HG03571 (cell line): ENCODE data around the gene LY9.

Experiments used
- ATAC-seq: cut with Tn5 transposase; IDR thresholded peaks from one replicate; pipeline ENCODE4 v1.9.1; 2021; ENCODE audit not compliant: unreplicated experiment

Gene LY9

DNA sequence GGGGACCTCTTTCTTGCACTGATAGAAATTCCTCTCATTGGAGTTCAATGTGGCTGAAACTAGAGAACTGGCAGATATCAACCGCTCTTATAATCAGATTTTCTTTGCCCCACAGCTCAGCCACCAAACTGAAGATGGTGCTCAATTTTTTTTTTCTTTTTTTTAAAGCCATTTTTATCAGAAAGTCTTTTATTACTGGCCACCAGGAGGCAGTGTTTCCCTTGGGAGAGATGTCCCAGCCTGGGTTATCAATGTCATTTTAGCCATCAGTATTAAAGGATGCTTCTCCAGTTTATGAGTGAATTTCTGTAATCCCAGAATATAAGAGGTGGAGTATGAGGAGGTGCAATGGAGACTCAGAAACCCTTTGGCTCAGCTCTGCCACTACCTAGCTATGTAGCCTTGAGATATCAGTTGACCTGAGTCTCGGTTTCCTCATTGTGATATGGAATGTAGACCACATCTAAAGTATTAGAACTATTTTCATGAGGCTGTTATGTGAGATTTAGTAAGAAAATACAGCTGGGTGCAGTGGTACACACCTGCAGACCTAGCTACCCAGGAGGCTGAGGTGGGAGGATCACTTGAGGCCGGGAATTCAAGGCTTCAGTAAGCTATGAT lies 39.1 kb downstream of the LY9 start:
- no peak for ATAC-seq

DNA sequence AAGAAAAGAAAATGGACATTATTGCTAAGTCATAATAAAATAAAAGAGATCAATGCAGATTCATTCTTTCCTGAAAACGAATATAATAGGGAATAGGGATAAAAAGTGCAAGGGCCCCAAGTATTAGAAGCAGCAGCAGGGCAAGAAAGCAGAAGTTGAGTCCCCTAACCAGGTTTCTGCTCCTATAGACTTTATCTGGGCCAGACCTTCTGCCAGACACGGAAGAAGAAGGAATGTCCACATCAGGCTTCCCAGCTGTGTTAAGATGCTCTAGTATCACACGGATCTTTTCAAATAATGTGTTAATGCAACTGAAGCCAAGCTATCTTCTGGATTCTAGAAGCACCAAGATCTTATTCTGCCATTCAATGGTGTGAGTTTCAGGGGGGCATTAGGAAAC lies 39.8 kb downstream of the LY9 start:
- no peak for ATAC-seq

DNA sequence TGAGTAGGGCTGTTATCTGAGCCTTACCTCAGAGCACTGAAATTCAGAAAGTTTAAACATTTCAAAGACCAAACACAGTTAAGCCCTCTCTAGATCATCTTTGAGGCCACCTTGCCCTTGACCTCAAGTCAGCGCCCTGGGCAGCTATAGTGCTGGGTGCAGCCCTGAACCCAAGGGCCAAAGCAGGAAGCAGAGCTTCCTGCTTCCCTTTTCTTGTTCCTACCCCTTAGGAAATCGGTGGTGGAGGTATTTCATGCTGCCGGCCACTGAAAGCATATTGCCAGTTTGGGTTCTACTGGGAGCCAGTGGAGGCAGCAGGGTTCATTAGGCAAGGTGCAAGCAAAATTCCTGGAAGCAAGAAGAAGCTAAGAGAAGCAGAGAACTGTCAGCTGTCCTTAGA lies 40.6 kb downstream of the LY9 start:
- no peak for ATAC-seq

DNA sequence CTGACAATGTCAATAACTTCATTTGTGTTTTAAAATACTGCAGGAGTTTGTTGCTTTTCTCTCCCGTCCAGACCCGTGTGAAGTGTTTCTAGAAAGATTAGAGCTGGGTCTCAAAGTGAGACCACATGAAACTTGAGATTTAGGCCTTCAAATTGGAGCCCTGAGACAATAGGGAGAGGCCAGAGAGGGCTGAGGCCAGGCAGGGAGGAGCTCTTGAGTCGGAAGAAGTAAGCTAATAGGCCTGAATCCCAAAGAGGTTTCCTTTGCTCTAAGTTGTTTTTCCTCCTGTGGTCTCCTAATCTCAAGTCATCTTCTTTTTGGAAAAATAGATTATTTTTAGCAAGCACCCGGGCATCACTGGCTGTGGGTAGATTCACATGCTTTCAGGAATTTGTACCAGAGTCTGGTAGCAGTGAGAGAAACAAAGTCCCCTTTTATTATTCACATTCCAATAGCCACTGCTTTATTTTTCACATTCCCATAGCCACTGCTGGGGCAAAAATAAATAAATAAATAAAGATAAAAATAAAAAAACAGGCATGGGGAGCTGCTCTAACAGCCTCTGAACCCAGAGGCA lies 41.1 kb downstream of the LY9 start:
- no peak for ATAC-seq

DNA sequence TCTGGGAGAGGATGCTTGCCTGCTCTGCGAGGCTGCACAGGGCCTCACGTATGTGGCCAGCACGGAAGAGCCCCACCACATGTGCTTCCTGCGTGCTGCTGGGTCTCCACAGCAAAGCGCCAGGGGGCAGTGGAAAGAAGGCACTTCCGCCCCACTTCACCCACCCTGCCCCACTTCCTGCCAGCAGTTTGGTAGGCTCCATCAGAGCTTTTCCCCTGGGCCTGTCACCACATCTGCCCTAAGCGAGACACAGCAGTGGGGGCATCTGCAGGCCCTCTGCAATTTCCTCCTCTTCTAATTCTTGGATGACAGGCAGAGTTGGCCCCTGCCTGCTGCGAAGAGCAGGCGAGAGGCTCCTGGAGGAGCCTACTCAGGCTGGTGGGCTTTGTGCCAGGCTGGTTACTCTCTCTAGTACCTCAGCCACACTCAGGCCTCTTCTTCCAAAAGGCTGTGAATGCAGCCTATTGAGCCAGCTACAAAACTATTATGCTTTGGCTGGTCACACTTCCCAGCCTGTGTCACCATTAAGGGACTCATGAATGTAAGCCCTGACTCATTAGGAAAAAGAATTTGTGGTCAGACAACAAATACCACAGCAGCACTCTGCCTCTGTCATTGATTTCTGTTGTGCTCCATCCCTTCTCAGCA lies 41.7 kb downstream of the LY9 start:
- ATAC-seq: peak; percentile 85

DNA sequence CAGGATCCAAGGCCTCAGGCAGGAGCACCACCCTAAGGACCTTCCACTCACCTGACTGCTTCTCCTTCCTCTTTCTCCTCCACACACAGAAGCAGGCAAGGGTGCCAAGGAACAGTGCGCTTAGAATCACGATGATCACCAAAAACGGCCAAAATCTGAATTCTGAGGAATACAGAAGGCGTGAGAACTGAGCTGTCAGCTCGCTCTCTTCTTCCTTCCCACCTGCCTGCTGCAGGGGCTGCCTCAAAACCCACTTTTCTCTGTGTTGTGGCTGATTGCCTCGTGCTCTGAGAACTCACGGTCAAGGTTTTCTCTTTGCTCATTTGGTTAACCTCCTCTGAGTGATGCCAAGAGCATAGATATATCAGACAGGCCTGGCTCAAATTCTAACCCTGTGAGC lies 42.9 kb downstream of the LY9 start:
- no peak for ATAC-seq

DNA sequence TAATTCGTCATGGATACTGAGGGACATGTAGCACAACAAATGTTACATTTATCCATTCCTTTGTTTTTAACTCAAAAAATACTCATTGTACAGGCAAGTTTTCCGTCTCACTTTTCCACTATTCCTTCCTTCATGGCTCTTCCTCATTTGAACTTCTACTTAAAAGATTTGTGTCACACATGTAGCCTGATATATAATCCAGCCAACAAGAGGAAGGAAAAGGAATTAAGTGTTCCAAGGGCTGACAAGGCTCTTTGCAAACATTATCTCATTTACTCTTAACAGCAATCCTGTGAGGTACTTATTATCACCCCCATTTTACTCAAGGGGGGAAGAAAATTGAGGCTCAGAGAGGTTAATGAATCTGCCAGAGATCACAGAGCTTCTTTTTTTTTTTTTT lies 43.8 kb downstream of the LY9 start:
- no peak for ATAC-seq

DNA sequence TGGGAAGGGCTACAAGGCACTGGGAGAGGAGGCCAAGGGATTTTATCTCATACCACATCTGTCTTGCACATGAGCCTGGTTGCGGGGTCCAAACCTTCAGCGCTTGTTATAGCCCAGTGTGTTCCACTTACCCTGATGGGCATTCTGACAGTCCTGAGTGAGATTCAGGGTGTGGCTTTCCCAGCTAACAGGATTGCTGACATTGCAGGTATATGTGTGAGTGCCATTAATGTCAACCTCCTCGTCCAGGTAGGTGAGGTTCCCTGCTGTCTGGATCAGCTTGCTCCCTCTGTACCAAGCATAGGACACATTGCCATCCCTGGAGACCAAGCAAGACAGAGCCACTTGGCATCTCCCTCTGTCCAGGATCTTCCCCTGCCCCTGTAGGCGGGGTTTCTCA lies 45.1 kb downstream of the LY9 start:
- no peak for ATAC-seq

DNA sequence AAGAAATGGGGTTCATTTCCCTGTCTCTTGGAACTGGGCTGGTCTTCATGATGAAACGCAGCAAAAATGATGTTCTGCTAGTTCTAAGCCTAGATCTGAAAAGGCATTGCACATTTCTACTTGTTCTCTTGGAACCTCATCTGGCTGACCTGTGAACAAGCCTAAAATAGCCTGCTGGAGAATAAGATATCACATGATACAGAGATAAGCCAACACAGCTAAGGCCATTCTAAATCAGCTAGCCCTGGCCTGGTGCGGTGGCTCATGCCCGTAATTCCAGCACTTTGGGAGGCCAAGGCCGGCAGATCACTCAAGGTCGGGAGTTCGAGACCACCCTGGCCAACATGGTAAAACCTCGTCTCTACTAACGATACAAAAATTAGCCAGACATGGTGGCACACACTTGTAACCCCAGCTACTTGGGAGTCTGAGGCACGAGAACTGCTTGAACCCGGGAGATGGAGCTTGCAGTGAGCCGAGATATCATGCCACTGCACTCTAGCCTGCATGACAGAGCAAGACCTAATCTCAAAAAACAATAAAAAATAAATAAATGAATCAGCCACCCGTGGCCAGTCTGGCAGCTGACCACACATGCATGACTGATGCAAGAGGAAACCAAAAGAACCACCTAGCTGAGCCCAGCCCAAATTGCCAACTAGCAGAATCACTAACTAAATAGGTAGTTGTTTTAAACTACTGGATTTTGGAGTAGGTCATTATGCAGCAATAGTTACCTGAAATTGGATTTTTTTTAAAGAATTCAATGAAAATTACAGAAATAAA lies 48.7 kb downstream of the LY9 start:
- ATAC-seq: no peak

DNA sequence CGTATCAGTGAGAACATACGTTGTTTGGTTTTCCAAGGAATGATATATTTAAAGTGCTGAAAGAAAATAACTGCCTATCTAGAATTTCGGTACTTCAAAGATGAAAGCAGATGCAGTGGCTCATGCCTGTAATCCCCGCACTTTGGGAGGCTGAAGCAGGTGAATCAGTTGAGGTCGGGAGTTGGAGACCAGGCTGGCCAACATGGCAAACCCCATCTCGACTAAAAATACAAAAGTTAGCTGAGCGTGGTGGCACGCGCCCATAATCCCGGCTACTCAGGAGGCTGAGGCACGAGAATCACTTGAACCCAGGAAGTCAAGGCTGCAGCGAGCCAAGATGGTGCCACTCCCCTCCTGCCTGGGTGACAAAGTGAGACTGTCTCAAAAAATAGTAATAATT lies 50.3 kb downstream of the LY9 start:
- ATAC-seq: no peak

DNA sequence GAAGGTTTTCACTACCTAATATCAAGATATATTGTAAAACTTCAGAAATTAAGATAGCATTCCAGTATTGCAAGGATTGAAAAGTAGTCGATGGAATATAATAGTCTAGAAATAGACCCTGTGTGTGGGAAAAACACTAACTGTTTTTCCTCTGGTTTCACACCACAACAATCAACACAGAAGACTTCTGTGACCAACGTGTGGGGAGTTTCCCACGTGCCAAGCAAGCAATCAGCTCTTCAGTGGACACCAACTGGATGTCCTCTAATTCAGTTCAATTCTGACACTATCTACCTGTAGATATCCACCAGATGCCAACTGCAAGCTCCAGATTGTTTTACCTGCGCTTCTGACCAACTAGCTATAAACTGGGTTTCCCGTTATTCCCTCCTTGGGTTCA lies 54.6 kb downstream of the LY9 start:
- ATAC-seq: no peak

DNA sequence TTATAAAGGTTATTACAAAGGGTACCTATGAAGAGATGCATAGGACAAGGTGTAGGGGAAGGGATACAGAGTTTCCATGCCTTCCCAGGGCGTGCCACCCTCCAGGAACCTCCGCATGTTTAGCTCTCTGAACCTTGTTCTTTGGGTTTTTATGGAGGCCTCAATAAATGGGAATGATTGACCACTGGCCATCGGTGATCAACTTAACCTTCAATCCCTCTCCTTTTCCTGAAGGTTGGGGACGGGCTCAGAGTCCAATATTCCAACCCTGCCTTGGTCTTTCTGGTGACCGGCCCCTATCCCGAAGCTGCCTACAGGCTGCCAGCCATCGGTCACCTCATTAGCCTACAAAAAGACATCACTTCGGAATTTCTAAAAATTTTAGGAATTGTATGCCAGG lies 55.0 kb downstream of the LY9 start:
- ATAC-seq: no peak

DNA sequence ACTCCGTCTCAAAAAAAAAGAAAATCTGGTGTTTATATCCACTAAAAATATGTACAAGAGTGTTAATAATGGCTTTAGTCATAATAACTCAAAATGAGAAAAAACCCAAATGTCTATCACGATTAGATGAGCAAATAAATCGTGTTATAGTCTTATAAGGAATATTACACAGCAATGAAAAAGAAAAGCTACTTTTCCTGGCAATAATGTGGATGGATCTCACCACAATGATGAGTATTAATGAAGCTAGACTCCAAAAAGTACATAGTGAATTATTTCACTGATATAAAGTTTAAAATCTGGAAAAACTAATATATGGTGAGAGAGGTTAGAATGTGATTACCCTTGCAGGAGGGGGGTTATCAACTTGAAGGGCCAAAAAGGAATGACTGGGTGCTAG lies 57.0 kb downstream of the LY9 start:
- no peak for ATAC-seq

DNA sequence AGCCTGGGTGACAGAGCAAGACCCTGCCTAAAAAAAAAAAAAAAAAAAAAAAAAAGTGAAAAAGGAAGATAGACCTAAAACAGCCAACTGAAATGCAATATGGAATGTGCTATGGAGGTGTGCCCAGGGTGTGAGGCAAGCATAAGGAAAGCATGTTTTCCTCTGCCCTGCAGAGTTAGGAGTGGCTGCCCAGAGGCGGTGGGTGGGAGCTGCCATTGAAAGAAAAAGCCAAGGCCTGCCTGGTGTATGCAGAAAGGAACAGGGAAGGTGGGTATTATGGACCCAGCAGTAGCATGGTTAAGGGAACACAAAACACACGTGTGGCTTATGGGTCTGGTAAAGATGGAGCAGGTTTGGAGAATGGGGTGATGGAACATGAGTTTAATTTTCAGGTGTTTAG lies 57.8 kb downstream of the LY9 start:
- no peak for ATAC-seq

DNA sequence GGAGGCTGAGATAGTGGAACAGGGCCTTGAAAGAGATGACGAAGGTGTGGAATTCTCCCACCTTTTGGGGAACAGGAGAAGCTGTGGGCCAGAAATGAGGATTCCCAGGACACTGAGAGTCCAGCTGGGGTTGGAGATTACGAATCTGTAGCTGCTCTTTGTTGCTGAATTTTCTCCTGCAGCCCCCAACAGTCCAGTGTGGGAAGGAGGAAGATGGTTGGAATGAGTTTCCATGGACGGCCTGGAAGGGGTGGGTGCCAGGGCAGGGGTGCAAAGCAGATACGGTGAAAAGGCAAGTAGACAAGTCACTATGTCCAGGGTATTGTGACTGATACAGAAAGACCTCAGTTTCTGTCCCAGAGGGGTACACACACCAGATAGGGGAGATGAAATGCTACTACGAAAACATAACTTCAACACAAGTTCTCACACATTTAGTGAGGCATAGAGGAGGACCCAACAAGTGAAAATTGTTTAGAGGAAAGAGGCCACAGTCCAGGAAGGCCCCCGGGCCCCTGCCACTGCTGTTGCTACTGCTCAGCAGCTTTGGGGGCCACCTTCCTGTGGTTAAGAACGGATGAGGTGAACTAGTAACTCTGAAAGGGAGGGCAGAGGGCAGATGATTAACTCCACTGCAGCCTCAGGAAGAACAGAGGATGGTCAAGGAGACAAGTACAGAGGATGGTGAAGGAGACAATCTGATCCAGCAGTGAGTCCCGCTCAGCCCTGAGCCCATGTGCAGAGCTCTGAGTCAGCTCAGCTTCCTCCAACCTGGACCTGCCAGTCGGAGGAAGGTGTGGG lies 59.4 kb downstream of the LY9 start:
- ATAC-seq: peak; percentile 85

DNA sequence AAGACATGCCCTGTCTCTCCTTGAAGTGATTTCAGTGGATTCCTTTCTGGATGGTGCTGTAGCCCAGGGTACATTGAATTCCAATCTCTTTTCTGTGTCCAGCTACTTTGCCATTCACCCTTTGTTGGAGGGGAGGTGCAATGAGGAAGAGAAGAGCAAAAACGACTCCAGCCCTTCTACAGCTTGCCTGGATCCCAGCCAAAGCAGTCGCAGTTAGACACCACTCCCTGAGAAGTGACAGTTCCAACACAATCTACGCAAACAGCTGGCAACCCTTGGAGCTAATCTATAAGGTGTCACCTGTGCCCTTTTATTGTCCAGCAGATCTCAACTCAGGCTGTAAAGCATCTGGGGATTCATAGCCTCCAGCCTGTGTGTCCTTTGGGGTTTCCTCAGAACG lies 62.1 kb downstream of the LY9 start:
- ATAC-seq: no peak

DNA sequence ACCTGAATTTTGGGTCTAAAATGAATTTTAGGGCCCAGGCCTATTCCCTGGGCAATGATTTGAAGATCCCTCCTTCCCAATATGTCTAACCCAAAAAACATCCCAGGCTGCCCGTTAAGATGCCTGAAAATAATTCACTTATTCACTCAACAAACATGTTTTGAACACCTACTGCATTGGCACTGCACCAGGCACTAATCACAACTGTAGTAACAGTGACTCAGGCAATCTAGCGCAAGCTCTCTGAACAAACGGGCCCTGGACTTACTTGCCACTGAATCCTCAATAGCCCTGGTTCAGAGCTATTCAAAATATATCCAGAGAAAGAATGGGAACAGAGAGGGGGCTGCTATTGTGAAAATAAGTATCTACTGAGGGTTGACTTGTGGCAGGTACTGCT lies 62.5 kb downstream of the LY9 start:
- no peak for ATAC-seq

DNA sequence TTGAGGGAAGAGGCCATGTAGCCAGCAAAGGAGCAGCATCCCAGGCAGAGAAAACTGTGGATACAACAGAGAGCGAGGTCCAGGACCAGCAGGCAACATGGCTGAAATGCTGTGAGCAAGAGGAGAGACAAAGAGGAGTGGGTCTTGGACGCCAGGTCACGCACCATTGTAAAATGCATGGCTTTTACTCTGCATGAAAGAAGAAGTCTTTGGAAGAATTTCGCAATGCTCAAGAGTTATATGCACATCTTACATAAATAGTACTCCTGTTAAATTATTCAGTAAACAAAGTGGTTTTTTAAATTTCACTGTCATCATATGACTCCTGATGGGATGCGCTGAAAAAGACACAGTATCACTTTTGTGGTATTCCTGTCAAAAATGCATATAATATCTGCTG lies 63.2 kb downstream of the LY9 start:
- no peak for ATAC-seq

DNA sequence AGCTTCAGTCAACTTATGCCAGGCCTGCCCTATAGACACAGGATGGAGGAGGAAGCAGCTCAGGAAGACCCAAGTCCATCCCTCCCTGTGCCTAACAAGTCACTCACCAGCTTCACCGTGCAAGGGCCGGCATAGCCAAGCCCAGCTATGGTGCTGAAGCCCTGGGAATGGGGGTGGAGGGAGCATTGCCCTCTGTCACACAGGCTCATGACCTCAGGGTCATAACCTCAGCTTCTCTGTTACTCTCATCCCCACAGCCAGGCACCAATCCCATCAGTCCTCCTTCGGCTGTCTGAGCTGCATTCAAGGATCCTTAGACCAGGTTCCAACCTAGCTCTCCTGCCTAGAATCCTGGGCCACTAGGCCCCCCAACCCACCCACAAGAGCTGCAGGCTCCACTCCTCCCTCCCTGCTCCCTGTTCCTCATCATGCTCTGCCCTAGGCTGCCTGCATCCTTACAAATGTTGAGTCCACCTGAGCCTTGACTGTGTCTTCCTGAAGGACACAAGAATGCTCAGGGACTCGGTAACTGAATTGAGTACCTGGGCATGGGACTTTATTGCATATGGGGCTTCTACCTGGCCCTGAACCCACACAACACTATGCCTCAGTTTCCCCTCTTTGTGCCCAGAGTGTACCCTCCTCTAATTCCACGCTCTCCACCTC lies 65.0 kb downstream of the LY9 start:
- ATAC-seq: no peak

DNA sequence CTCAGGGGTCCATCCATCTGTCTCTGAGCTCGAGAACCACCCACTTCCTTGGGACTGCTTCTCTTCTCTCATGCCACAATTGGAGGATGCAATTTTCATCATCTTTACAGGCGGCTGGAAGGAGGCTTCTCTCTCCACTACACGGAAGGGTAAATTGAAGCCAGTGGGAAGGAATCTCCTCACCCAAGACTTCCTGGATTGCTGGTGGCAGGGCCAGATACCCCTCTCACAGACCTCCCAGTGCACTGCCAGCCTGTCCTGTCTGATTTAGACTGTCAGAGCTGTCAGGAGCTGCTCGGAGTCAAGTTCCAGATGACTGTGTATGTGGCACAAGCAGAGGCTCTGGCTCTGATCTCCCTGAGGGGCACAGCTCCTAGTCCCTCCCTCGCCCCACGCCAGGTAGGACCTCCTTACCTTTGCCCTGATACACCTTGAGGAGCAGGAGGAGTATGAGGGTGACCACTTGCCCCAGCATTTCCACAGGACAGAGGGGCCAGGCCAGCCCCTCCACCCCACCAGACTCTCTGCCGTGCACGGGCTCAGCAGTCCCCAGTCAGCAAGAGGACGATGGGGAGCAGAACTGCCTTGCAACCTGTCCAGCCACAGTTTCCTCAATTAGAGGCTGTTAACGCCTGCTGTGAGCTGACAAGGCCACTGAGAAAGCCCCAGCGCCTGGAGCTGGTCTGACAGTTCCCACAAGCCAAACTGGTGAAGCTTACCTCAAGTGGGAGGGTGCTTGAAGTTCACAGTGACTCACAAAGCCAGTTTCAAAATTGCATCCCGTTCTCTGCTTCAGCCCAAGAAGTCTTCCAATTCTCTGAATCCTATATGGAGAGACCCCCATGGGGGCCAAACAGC lies 66.5 kb downstream of the LY9 start, which contains the start of gene CD244:
Gene CD244 (minus strand): TSS at position 685 of the 858 bp plus-strand sequence. CDS start 210 bp downstream, at position 475.
- peak; percentile 82 for ATAC-seq
